UCSD-AML1 (cell line): ENCODE data around the gene SF3B6.
A peak's percentile ranks its signal among the peaks of the same experiment; 100 is the strongest.

Experiments
- DNase-seq: peaks from one replicate; lab custom pipeline; 2025; ENCODE audit not compliant: unreplicated experiment; lab: John Stamatoyannopoulos, UW

Gene SF3B6

GRCh38 chr2:24021122-24021998, 54.8 kb downstream of the SF3B6 start:
- peak; percentile 53 for DNase-seq

- no peak for DNase-seq
Observed at GRCh38 chr2:24020244-24020643, 55.9 kb downstream of the SF3B6 start.

- DNase-seq, result no peak
Observed at GRCh38 chr2:24019729-24020128, 56.4 kb downstream of the SF3B6 start.

- DNase-seq, result no peak
Observed at GRCh38 chr2:24018241-24018640, 57.9 kb downstream of the SF3B6 start.

GRCh38 chr2:24017711-24018110, 58.4 kb downstream of the SF3B6 start:
- no peak for DNase-seq
